A549 (cell line): ENCODE results near the gene FAM110D. TPM values are rescaled to one million over a fixed set of nuclear protein-coding genes. Genes with fewer than 3 reads are reported as not detected.

Experiments used
- ATAC-seq, 2 experiments: fragments of 200-7000 bp in 1 of 2; fragments of >200 bp in 1 of 2; cut with Nextera tagmentation in 1 of 2; cut with Tn5 transposase in 1 of 2; 3 replicates each; pipeline versions ENCODE4 v1.8.0 to v1.9.1; 2018 to 2020; ENCODE audit warnings: mild to moderate bottlenecking in 1 of 2, moderate library complexity in 1 of 2
- CTCF ChIA-PET: fragments of 300-600 bp; sonication (Branson Sonifier 250); formaldehyde crosslinking; extraction: SDS; loops from one replicate; lab custom pipeline; 2021; ENCODE audit warnings: antibody characterized with exemption, inconsistent platforms; lab: Yijun Ruan, JAX
- POLR2A ChIA-PET: fragments of 350-600 bp; formaldehyde crosslinking; extraction: SDS; loops from one replicate; lab custom pipeline; 2021; ENCODE audit warnings: antibody characterized with exemption, inconsistent platforms; lab: Yijun Ruan, JAX
- DNase-seq, 2 experiments: peaks; one replicate each; pipeline versions ENCODE4 v3.0.0 to v3.0.0-alpha.2; 2011 to 2016; ENCODE audit warnings: low read depth in 1 of 2, low spot score in 1 of 2
- FAIRE-seq: peaks from 2 replicates; lab custom pipeline; 2011; peaks lifted over from hg19 to GRCh38; lab: Jason Lieb, UNC
- H3K27ac ChIP-seq, 2 experiments: fragments of >200 bp; sonication (Bioruptor Twin); formaldehyde crosslinking; 3 replicates each; pipeline ENCODE4 v1.5.1; 2016 to 2017
- H3K4me1 ChIP-seq: fragments of >200 bp; sonication (Bioruptor Twin); formaldehyde crosslinking; 3 replicates; pipeline ENCODE4 v1.6.1; 2016
- H3K4me2 ChIP-seq: fragments of >200 bp; sonication (Bioruptor Twin); formaldehyde crosslinking; 3 replicates; pipeline ENCODE4 v1.6.1; 2016
- H3K4me3 ChIP-seq: fragments of >200 bp; sonication (Bioruptor Twin); formaldehyde crosslinking; 3 replicates; pipeline ENCODE4 v1.5.1; 2016
- H3K9me3 ChIP-seq: fragments of >200 bp; sonication (Bioruptor Twin); formaldehyde crosslinking; 3 replicates; pipeline ENCODE4 v1.6.1; 2016
- CTCF ChIP-seq: fragments of >200 bp; sonication (Bioruptor Twin); formaldehyde crosslinking; IDR thresholded peaks from 3 replicates; pipeline ENCODE4 v1.5.1; 2016
- EHF ChIP-seq: fragments of 250-450 bp; sonication (Bioruptor Pico); IDR thresholded peaks from 2 replicates; pipeline ENCODE4 v1.5.0; 2020; ENCODE audit warnings: mild to moderate bottlenecking
- EHMT2 ChIP-seq: fragments of 200-600 bp; sonication (generic); IDR thresholded peaks from 2 replicates; pipeline ENCODE4 v1.6.1; 2016; ENCODE audit warnings: antibody characterized with exemption, low read depth, mild to moderate bottlenecking, moderate library complexity
- ELK1 ChIP-seq: fragments of 150-350 bp; IDR thresholded peaks from 2 replicates; pipeline ENCODE4 v1.6.1; 2014; ENCODE audit warnings: low read depth, mild to moderate bottlenecking, low read length
- GATA3 ChIP-seq: IDR thresholded peaks from 2 replicates; pipeline ENCODE4 v1.6.1; 2012; ENCODE audit warnings: borderline replicate concordance
- HOXB5 ChIP-seq: fragments of 250-450 bp; sonication (Bioruptor Pico); IDR thresholded peaks from 2 replicates; pipeline ENCODE4 v1.5.0; 2020; ENCODE audit warnings: mild to moderate bottlenecking, moderate library complexity
- NR3C1 ChIP-seq: fragments of >200 bp; sonication (Bioruptor Twin); formaldehyde crosslinking; IDR thresholded peaks from 3 replicates; pipeline ENCODE4 v1.6.1; 2017
- PHF8 ChIP-seq: fragments of 200-600 bp; sonication (generic); IDR thresholded peaks from 2 replicates; pipeline ENCODE4 v1.6.1; 2016; ENCODE audit warnings: low read depth, mild to moderate bottlenecking, antibody characterized with exemption, moderate library complexity, borderline replicate concordance
- RAD21 ChIP-seq, 2 experiments: fragments of >200 bp in 1 of 2; sonication (Bioruptor Twin) in 1 of 2; formaldehyde crosslinking in 1 of 2; IDR thresholded peaks in 1 of 2; conservative IDR thresholded peaks in 1 of 2; 2 replicates in 1 of 2; 3 replicates in 1 of 2; pipeline ENCODE4 v1.6.1; 2012 to 2018; ENCODE audit warnings: inconsistent platforms in 1 of 2
- TP53 ChIP-seq: fragments of 250-450 bp; sonication (Bioruptor Pico); IDR thresholded peaks from 2 replicates; pipeline ENCODE4 v1.5.0; 2021; ENCODE audit warnings: mild to moderate bottlenecking, moderate library complexity
- USF2 ChIP-seq: fragments of 450-650 bp; IDR thresholded peaks from 2 replicates; pipeline ENCODE4 v1.6.1; 2014; ENCODE audit warnings: antibody characterized with exemption
- ZFP36 ChIP-seq: fragments of 450-650 bp; IDR thresholded peaks from 2 replicates; pipeline ENCODE4 v1.6.1; 2014; ENCODE audit warnings: borderline replicate concordance; ENCODE audit not compliant: partially characterized antibody
- ZNF302 ChIP-seq: fragments of 250-450 bp; sonication (Bioruptor Pico); IDR thresholded peaks from 2 replicates; pipeline ENCODE4 v1.9.0; 2021; ENCODE audit warnings: inconsistent platforms, mild to moderate bottlenecking, moderate library complexity
- ZSCAN20 ChIP-seq: fragments of 250-450 bp; sonication (Bioruptor Pico); IDR thresholded peaks from 2 replicates; pipeline ENCODE4 v1.8.0; 2022; ENCODE audit warnings: mild to moderate bottlenecking, moderate library complexity
- WGBS: methylation state at CpG from one replicate; pipeline ENCODE4 v1.1.6; 2017; ENCODE audit errors: missing lambda C conversion rate; 5-methylcytosine and 5-hydroxymethylcytosine counted together
- polyA plus RNA-seq, 4 experiments: library from polyadenylated mRNA; depleted of rRNA in 3 of 4; stranded (reverse); fragments of >200 nt; fragmentation: RNase III in 1 of 4; extraction: RNeasy Plus Mini Kit Qiagen cat#74134 plus additional on column Dnase treatment in 1 of 4; gene quantifications; 2 replicates in 3 of 4; 3 replicates in 1 of 4; pipeline ENCODE4 v1.2.3, GENCODE V29; 2011 to 2017
- TF ChIP-seq, protein P1 (sequence below): fragments of 250-450 bp; sonication (Bioruptor Pico); IDR thresholded peaks from 2 replicates; pipeline ENCODE4 v1.5.0; 2020; ENCODE audit warnings: low read depth, mild to moderate bottlenecking, moderate library complexity

FAM110D gene
- polyA plus RNA-seq, 2 of the 4 experiments (the other 2 are of a cell fraction) = 0.04 TPM

DNA sequence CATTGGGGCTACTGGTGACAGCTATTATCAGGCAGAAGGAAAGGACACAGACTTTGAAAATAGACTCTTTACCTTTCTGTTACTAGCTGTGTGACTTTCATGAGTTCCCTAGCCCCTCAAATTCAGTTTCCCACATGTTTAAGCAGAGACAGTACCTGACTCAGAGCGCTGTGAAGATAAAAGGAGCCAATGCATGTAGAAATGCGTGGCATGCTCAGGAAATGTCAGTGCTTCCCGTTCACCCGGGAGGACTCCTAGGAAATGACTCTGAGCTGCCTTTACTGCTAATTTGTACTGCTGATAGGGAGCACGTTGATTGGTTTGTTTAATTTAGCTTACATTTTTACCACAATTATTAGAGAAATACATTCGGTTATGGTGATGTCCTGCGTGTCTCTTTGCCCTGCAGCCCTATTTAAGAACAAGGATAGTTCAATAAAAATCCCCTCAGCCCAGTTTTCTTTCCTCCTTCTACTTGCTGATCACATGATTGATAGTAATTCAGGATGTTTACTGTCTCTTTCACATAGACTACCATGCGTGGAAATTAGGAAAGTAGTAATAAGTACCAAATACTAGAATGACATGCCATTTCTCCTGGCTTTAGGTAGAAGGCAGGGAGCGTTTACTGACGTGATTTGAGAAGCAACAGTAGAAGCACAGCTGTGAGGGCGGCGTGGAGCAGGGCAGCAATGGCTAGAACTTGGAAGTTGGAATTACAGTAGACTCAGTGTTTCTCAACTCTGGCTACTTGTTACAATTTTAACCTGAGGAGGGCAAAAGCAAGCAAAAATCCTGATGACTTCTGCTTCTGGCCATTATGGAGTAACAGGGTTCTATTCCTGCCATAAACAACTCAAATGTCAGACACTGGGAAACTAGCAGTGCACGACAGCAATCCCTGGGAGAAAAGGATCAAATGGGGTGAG, 31.4 kb upstream of the FAM110D start:
- Histone ChIP-seq H3K4me2 (no peak overlapping the region), H3K4me1 (peaks cover 30% of the 10 kb centered on the region; the same call in 2 of the 3 replicates), H3K4me3 (no peak overlapping the region), H3K9me3 (no peaks in the 10 kb centered on the region), H3K27ac (no peak overlapping the region)
- ChIA-PET POLR2A (no interaction called here), CTCF (interaction anchor here (0.9 to 7.1 kb wide), 8 partner anchors 10 to 225 kb away, joined by 3 to 46 read pairs (median 4); no protein-coding TSS in a partner anchor)
- FAIRE-seq (no peak), ATAC-seq (no peak), DNase-seq (no peak)
- TF ChIP-seq CTCF (no peak), EHMT2 (no peak), ZFP36 (no peak), EHF (no peak), RAD21 (conservative IDR thresholded peaks at IDR 0.05 in 1 of 2, IDR thresholded peaks at IDR 0.05 in 1 of 2) (no peak), USF2 (no peak), ZNF302 (CRISPR knock-in tag) (no peak), PHF8 (no peak), HOXB5 (CRISPR knock-in tag) (no peak), ELK1 (no peak), TP53 (CRISPR knock-in tag) (no peak), ZSCAN20 (CRISPR knock-in tag) (no peak), GATA3 (no peak), NR3C1 (no peak)
- TF ChIP-seq, protein P1, sequence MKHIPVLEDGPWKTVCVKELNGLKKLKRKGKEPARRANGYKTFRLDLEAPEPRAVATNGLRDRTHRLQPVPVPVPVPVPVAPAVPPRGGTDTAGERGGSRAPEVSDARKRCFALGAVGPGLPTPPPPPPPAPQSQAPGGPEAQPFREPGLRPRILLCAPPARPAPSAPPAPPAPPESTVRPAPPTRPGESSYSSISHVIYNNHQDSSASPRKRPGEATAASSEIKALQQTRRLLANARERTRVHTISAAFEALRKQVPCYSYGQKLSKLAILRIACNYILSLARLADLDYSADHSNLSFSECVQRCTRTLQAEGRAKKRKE (CRISPR knock-in tag) = no peak
- 90% methylated on average over 13 of the region's 13 CpGs for WGBS

- no peak for DNase-seq
- no peak for ATAC-seq
- 75% methylated on average over 4 of the region's 4 CpGs for WGBS
- Histone ChIP-seq H3K27ac (no peak overlapping the region), H3K4me1 (peaks cover 8% of the 10 kb centered on the region; the same call in 2 of the 3 replicates), H3K4me3 (no peak overlapping the region), H3K9me3 (no peaks in the 10 kb centered on the region), H3K4me2 (no peak overlapping the region)
- CTCF ChIA-PET = interaction anchor here (1.1 to 4.5 kb wide), 3 partner anchors 16 to 25 kb away, joined by 3 to 24 read pairs (median 3); no protein-coding TSS in a partner anchor
- no peak for FAIRE-seq
- no peak for TF ChIP-seq GATA3
- TF ChIP-seq TP53 (CRISPR knock-in tag) = no peak
- TF ChIP-seq CTCF = no peak
- POLR2A ChIA-PET = no interaction called here
Observed at GRCh38 chr1:26129778-26130177, 29.1 kb upstream of the FAM110D start.
